HepG2 (cell line): ENCODE measurements around the gene SNF8. TPM values are rescaled to one million over a fixed set of nuclear protein-coding genes. Genes with fewer than 3 reads are reported as not detected.
A peak's percentile ranks its signal among the peaks of the same experiment; 100 is the strongest.

ENCODE experiments used
- ATF5 ChIP-seq: sonication (generic); formaldehyde crosslinking; IDR thresholded peaks from 2 replicates; pipeline ENCODE4 v1.4.0; 2020; ENCODE audit warnings: mild to moderate bottlenecking, low read depth, missing genetic modification reagents
- ATM ChIP-seq: fragments of 450-650 bp; IDR thresholded peaks from 2 replicates; pipeline ENCODE4 v1.7.1; 2017; ENCODE audit warnings: mild to moderate bottlenecking, borderline replicate concordance
- CBX2 ChIP-seq, 2 experiments: fragments of 200-600 bp in 1 of 2; sonication (generic); formaldehyde crosslinking in 1 of 2; IDR thresholded peaks; 2 replicates each; pipeline versions ENCODE4 v1.7.0 to v1.8.1; 2018 to 2022; ENCODE audit warnings: low read depth in 2 of 2, low read length in 1 of 2, mild to moderate bottlenecking in 1 of 2, missing genetic modification reagents in 1 of 2
- CENPX ChIP-seq: sonication (generic); formaldehyde crosslinking; IDR thresholded peaks from 2 replicates; pipeline ENCODE4 v1.9.0; 2021; ENCODE audit warnings: mild to moderate bottlenecking, missing genetic modification reagents, moderate library complexity
- EHMT2 ChIP-seq: fragments of 200-600 bp; sonication (generic); IDR thresholded peaks from 2 replicates; pipeline ENCODE4 v1.7.0; 2017; ENCODE audit warnings: antibody characterized with exemption, low read depth, low read length, borderline replicate concordance
- ETV6 ChIP-seq: sonication (generic); formaldehyde crosslinking; conservative IDR thresholded peaks from 2 replicates; pipeline ENCODE4 v1.4.0; 2020; ENCODE audit warnings: missing genetic modification reagents
- HMGA1 ChIP-seq: sonication (generic); formaldehyde crosslinking; conservative IDR thresholded peaks from 2 replicates; pipeline ENCODE4 v1.4.0; 2020; ENCODE audit warnings: missing genetic modification reagents
- NFE2L2 ChIP-seq: fragments of 150-350 bp; IDR thresholded peaks from 2 replicates; pipeline ENCODE4 v1.6.1; 2014; ENCODE audit warnings: low read length
- NR1H2 ChIP-seq: sonication (generic); formaldehyde crosslinking; IDR thresholded peaks from 2 replicates; pipeline ENCODE4 v1.8.1; 2022; ENCODE audit warnings: low read depth, missing genetic modification reagents, borderline replicate concordance
- NRL ChIP-seq: sonication (generic); formaldehyde crosslinking; IDR thresholded peaks from 2 replicates; pipeline ENCODE4 v1.5.0; 2020; ENCODE audit warnings: missing genetic modification reagents, mild to moderate bottlenecking, moderate library complexity, borderline replicate concordance
- PRDM15 ChIP-seq: sonication (generic); formaldehyde crosslinking; IDR thresholded peaks from 2 replicates; pipeline ENCODE4 v1.4.0; 2020; ENCODE audit warnings: missing genetic modification reagents
- RFX3 ChIP-seq: IDR thresholded peaks from 2 replicates; pipeline ENCODE4 v1.6.1; 2016; ENCODE audit warnings: missing biosample characterization, missing genetic modification reagents
- SMARCC2 ChIP-seq: fragments of 450-650 bp; IDR thresholded peaks from 2 replicates; pipeline ENCODE4 v1.6.1; 2017; ENCODE audit warnings: antibody characterized with exemption, mild to moderate bottlenecking
- SNAPC2 ChIP-seq: sonication (generic); formaldehyde crosslinking; IDR thresholded peaks from 2 replicates; pipeline ENCODE4 v1.8.1; 2022; ENCODE audit warnings: mild to moderate bottlenecking, missing genetic modification reagents
- SUZ12 ChIP-seq: fragments of 150-350 bp; IDR thresholded peaks from 2 replicates; pipeline ENCODE4 v1.6.1; 2014; ENCODE audit warnings: low read depth, low read length
- TEAD3 ChIP-seq: optimal IDR thresholded peaks from 2 replicates; pipeline ENCODE3; 2016; ENCODE audit warnings: borderline replicate concordance
- THYN1 ChIP-seq: sonication (generic); formaldehyde crosslinking; IDR thresholded peaks from 2 replicates; pipeline ENCODE4 v1.8.1; 2023; ENCODE audit warnings: low read depth, mild to moderate bottlenecking, moderate library complexity, missing genetic modification reagents, borderline replicate concordance
- U2AF1 ChIP-seq: fragments of 200-400 bp; formaldehyde crosslinking; optimal IDR thresholded peaks from 2 replicates; pipeline ENCODE3; 2017; ENCODE audit warnings: mild to moderate bottlenecking, low read depth, low read length
- ZBTB38 ChIP-seq: sonication (generic); formaldehyde crosslinking; IDR thresholded peaks from 2 replicates; pipeline ENCODE4 v1.5.1; 2020; ENCODE audit warnings: mild to moderate bottlenecking, missing genetic modification reagents
- ZC3H4 ChIP-seq: sonication (generic); formaldehyde crosslinking; IDR thresholded peaks from 2 replicates; pipeline ENCODE4 v1.4.0; 2020; ENCODE audit warnings: missing genetic modification reagents, borderline replicate concordance
- ZKSCAN1 ChIP-seq: fragments of 150-350 bp; IDR thresholded peaks from 2 replicates; pipeline ENCODE4 v1.6.1; 2014; ENCODE audit warnings: low read length
- ZKSCAN8 ChIP-seq: IDR thresholded peaks from 2 replicates; pipeline ENCODE4 v1.6.1; 2016; ENCODE audit warnings: borderline replicate concordance, missing genetic modification reagents, missing compliant biosample characterization
- ZNF343 ChIP-seq: sonication (generic); formaldehyde crosslinking; IDR thresholded peaks from 2 replicates; pipeline ENCODE4 v1.4.0; 2020; ENCODE audit warnings: mild to moderate bottlenecking, missing genetic modification reagents
- ZNF558 ChIP-seq: sonication (generic); formaldehyde crosslinking; IDR thresholded peaks from 2 replicates; pipeline ENCODE4 v1.9.0; 2022; ENCODE audit warnings: mild to moderate bottlenecking, missing genetic modification reagents, borderline replicate concordance
- ZNF607 ChIP-seq: sonication (generic); formaldehyde crosslinking; IDR thresholded peaks from 2 replicates; pipeline ENCODE4 v1.5.1; 2020; ENCODE audit warnings: missing genetic modification reagents, mild to moderate bottlenecking, borderline replicate concordance
- ZNF619 ChIP-seq: sonication (generic); formaldehyde crosslinking; IDR thresholded peaks from 2 replicates; pipeline ENCODE4 v1.4.0; 2020; ENCODE audit warnings: mild to moderate bottlenecking, missing genetic modification reagents
- ZNF724P ChIP-seq: sonication (generic); formaldehyde crosslinking; IDR thresholded peaks from 2 replicates; pipeline ENCODE4 v1.8.0; 2022; ENCODE audit warnings: missing genetic modification reagents, borderline replicate concordance
- polyA plus RNA-seq, 8 experiments: library from polyadenylated mRNA; depleted of rRNA in 3 of 8; stranded (reverse) in 7 of 8; unstranded in 1 of 8; fragments of >200 nt; fragmentation: Illumina TruSeq in 4 of 8; extraction: Trizol in 4 of 8; gene quantifications; 2 replicates each; pipeline versions ENCODE4 v1.2.1 to v1.2.3, GENCODE V29; 2011 to 2016; ENCODE audit warnings: low read depth in 4 of 8, missing spikeins in 1 of 8, mixed read lengths in 1 of 8; ENCODE audit not compliant: insufficient read depth in 1 of 8
- total RNA-seq, 5 experiments: library from RNA; depleted of rRNA; stranded (reverse); fragments of >200 nt; fragmentation: Illumina TruSeq; extraction: Trizol; gene quantifications; 2 replicates each; pipeline ENCODE4 v1.2.3, GENCODE V29; 2016; ENCODE audit warnings: low read depth in 1 of 5
- TF ChIP-seq, protein P1 (sequence below): sonication (generic); formaldehyde crosslinking; IDR thresholded peaks from 2 replicates; pipeline ENCODE4 v1.5.0; 2020; ENCODE audit warnings: missing genetic modification reagents

SNF8 gene
- total and polyA plus RNA-seq, 2 of the 13 experiments (the other 11 are each of a cell fraction or from before 2014, with no cell fraction given): 114 to 153 TPM

DNA sequence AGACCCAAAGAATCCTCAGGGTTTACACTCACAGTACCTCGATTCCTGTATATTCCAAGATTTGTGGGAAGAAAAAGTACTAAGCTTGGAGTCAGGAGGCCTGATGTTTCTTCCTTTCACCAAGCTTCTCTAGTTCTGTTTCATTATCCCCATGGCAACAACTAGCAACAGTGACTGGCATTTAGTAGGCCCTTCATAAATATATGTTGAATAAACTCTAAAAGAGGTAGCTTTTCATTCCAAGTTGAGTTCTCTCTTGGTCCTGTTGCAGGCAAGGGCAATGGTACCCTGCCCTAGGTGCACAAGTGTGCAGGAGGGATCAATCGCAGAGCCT, 37.0 kb downstream of the SNF8 start (continued):
- no peak for TF ChIP-seq CBX2 (IDR thresholded peaks at IDR 0.05; ENCODE audit: low read depth, low read length)
- TF ChIP-seq CBX2 (CRISPR knock-in tag; IDR thresholded peaks at IDR 0.05; ENCODE audit: low read depth): no peak
- no peak for TF ChIP-seq NR1H2 (CRISPR knock-in tag)
- TF ChIP-seq ATM: no peak
- TF ChIP-seq ZKSCAN8 (CRISPR knock-in tag): no peak
- TF ChIP-seq NFE2L2: peak; percentile 55
- TF ChIP-seq CENPX (CRISPR knock-in tag): no peak
- no peak for TF ChIP-seq SUZ12
- no peak for TF ChIP-seq ZNF607 (CRISPR knock-in tag)
- TF ChIP-seq ATF5: no peak
- TF ChIP-seq SMARCC2: no peak
- TF ChIP-seq ZKSCAN1: peak; percentile 53
- 0 out of 2 replicates have a peak, but pooled peaks have one; percentile 10 for TF ChIP-seq THYN1 (CRISPR knock-in tag)
- no peak for TF ChIP-seq NRL (CRISPR knock-in tag)
- no peak for TF ChIP-seq TEAD3 (CRISPR knock-in tag)
- no peak for TF ChIP-seq EHMT2
- TF ChIP-seq, protein P1, sequence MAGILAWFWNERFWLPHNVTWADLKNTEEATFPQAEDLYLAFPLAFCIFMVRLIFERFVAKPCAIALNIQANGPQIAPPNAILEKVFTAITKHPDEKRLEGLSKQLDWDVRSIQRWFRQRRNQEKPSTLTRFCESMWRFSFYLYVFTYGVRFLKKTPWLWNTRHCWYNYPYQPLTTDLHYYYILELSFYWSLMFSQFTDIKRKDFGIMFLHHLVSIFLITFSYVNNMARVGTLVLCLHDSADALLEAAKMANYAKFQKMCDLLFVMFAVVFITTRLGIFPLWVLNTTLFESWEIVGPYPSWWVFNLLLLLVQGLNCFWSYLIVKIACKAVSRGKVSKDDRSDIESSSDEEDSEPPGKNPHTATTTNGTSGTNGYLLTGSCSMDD (CRISPR knock-in tag): no peak
- TF ChIP-seq ZNF619 (CRISPR knock-in tag): no peak
- no peak for TF ChIP-seq U2AF1
- no peak for TF ChIP-seq ZNF558 (CRISPR knock-in tag)
- TF ChIP-seq ZNF724P (CRISPR knock-in tag): no peak; the same call in 1 of the 2 replicates
- 0 out of 2 replicates have a peak, but pooled peaks have one; percentile 8 for TF ChIP-seq SNAPC2 (CRISPR knock-in tag)
- TF ChIP-seq ZBTB38: no peak
- TF ChIP-seq ETV6 (CRISPR knock-in tag): no peak
- TF ChIP-seq HMGA1 (CRISPR knock-in tag): no peak
- no peak for TF ChIP-seq PRDM15
- no peak for TF ChIP-seq ZNF343 (CRISPR knock-in tag)
- TF ChIP-seq RFX3 (CRISPR knock-in tag): peak; percentile 71
- TF ChIP-seq ZC3H4 (CRISPR knock-in tag): no peak
